ENCODE results near the gene RARA.

DNA sequence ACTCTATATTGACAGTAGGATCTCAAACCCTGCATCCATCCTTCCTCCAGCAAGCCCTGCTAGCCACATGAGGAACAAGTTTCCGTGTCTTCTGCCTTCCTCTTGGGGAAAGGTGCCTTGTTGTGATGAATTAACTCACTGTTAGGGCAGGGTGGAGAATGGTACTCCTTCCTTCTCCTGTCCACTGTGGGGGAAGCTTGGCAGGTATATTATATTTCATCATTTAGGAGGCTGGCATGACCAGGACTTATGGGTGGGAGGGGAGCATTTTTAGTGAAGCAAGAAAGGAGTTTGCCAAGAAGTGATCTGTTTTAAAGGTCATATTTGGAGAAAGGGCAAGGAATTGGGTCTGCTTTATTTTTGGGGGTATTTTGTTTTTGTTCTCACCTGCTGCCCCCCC, 30.6 kb upstream of the RARA start:
- TF ChIP-seq CTCF (IDR thresholded peaks at IDR 0.05 in 2 of 3, conservative IDR thresholded peaks at IDR 0.05 in 1 of 3; ENCODE audit: borderline replicate concordance in 1 of 3, insufficient read depth in 1 of 3, low read depth in 2 of 3, low read length in 2 of 3) (no peak), POLR2A (IDR thresholded peaks at IDR 0.05; ENCODE audit: borderline replicate concordance, extremely low read depth, insufficient read depth, insufficient read length) (no peak), ELF1 (IDR thresholded peaks at IDR 0.05; ENCODE audit: borderline replicate concordance, low read depth) (no peak), POLR2AphosphoS5 (IDR thresholded peaks at IDR 0.05; ENCODE audit: low read depth, low read length) (no peak), EZH2 (IDR thresholded peaks at IDR 0.05) (no peak), FOSL1 (IDR thresholded peaks at IDR 0.05; ENCODE audit: low read depth) (no peak), YY1 (IDR thresholded peaks at IDR 0.05; ENCODE audit: extremely low read depth, insufficient replicate concordance, low read depth, low read length) (no peak), RAD21 (IDR thresholded peaks at IDR 0.05; ENCODE audit: low read depth) (no peak), EZH2phosphoT487 (IDR thresholded peaks at IDR 0.05; ENCODE audit: borderline replicate concordance) (no peak), SIN3A (IDR thresholded peaks at IDR 0.05; ENCODE audit: low read depth) (no peak), REST (IDR thresholded peaks at IDR 0.05; ENCODE audit: low read depth) (no peak), EGR1 (IDR thresholded peaks at IDR 0.05; ENCODE audit: low read depth) (no peak), CEBPB (IDR thresholded peaks at IDR 0.05; ENCODE audit: low read depth) (no peak)

Measured in HCT116 (cell line).